Activated CD4-positive, alpha-beta T cell treated with anti-CD3 and anti-CD28 coated beads for 36 hours (primary cell): ENCODE results near the gene CASK. TPM values are rescaled to one million over a fixed set of nuclear protein-coding genes. Genes with fewer than 3 reads are reported as not detected.
"Not testable (repeated sequence)": the region's sequence is repeated elsewhere in the genome, so short reads cannot be mapped to it uniquely, and the experiment has no call there.

ENCODE experiments used
- ATAC-seq: fragments of 200-7000 bp; cut with Tn5 transposase; one replicate; pipeline ENCODE4 v1.10.0; 2021; ENCODE audit warnings: mild to moderate bottlenecking, moderate library complexity
- CTCF ChIA-PET: fragments of 350-600 bp; sonication (Branson Sonifier 250); formaldehyde crosslinking; loops from one replicate; lab custom pipeline; 2021; ENCODE audit warnings: antibody characterized with exemption; lab: Charles Lee
- POLR2A ChIA-PET: fragments of 350-600 bp; sonication (Branson Sonifier 250); formaldehyde crosslinking; loops from one replicate; lab custom pipeline; 2021; ENCODE audit warnings: antibody characterized with exemption, inconsistent platforms; lab: Charles Lee
- DNase-seq: peaks from one replicate; pipeline ENCODE4 v3.0.0-alpha.2; 2020
- H3K27ac Mint-ChIP-seq: one replicate; pipeline ENCODE4 v1.8.0; 2021; ENCODE audit warnings: mixed read lengths
- H3K27me3 Mint-ChIP-seq: one replicate; pipeline ENCODE4 v1.8.0; 2021; ENCODE audit warnings: mixed read lengths
- H3K36me3 Mint-ChIP-seq: one replicate; pipeline ENCODE4 v1.8.0; 2021; ENCODE audit warnings: low read depth, mixed read lengths
- H3K4me1 Mint-ChIP-seq: one replicate; pipeline ENCODE4 v1.8.0; 2021; ENCODE audit warnings: mixed read lengths
- H3K4me3 Mint-ChIP-seq: one replicate; pipeline ENCODE4 v1.8.0; 2021; ENCODE audit warnings: mild to moderate bottlenecking, moderate library complexity, mixed read lengths
- H3K9me3 Mint-ChIP-seq: one replicate; pipeline ENCODE4 v1.8.0; 2021; ENCODE audit warnings: low read depth, mixed read lengths
- intact Hi-C, 2 experiments: fragments of 100-400 bp; cut with DNase I in 1 of 2; cut with micrococcal nuclease in 1 of 2; formaldehyde crosslinking; loops; one replicate each; pipeline versions ENCODE4 v1.14.2 to v1.15.1; 2022 to 2024; cut with DNase I, micrococcal nuclease
- total RNA-seq, 2 experiments: library from RNA; stranded (reverse); gene quantifications; one replicate each; pipeline ENCODE4 v1.2.3, GENCODE V29; 2021

The CASK gene
- total RNA-seq, 2 experiments from 2014 or later: 14.4 to 15.0 TPM

DNA sequence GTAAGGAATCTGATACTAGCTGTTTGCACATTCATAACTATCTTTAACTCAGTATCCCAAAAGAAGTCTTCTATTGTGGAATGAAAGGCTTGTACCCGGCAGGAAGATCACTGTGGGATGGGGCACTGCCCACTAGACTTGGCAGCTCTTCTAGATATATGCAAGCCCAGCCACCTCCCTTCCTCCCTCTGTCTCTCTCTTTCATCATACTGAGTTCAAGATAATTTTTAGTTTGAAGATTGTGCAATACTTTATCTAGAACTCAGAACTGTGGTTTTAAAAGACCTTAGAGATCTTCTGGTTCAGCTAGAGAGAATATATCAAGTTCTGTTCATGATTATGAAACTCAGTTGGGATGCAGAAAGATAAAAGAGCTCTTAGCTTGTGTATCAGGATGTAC lies 257.1 kb downstream of the CASK start:
- POLR2A ChIA-PET: interaction anchor here (0.6 kb wide), 1 partner anchor 181 kb away, joined by 8 read pairs; no protein-coding TSS in a partner anchor
- peak overlapping the region; percentile 70 for H3K27ac Mint-ChIP-seq
- no peak overlapping the region for H3K4me3 Mint-ChIP-seq
- peaks cover 40% of the 10 kb centered on the region for H3K4me1 Mint-ChIP-seq
- DNase-seq (peak; percentile 13), ATAC-seq (peak; percentile 35)
- CTCF ChIA-PET: interaction anchor here (0.6 to 1.3 kb wide), 3 partner anchors 11 to 94 kb away, joined by 3 read pairs; no protein-coding TSS in a partner anchor
- no peaks in the 10 kb centered on the region for H3K9me3 Mint-ChIP-seq
- H3K36me3 Mint-ChIP-seq: peaks cover 16% of the 10 kb centered on the region
- intact Hi-C loops: loop anchor here (5.0 to 10.0 kb wide), 2 partner anchors 36 to 59 kb away; partner anchors contain the start of gene GPR82 (in 1 of the 2)
- no peaks in the 10 kb centered on the region for H3K27me3 Mint-ChIP-seq

- ChIA-PET CTCF (interaction anchor here (0.6 to 1.3 kb wide), 3 partner anchors 12 to 94 kb away, joined by 3 read pairs; no protein-coding TSS in a partner anchor), POLR2A (interaction anchor here (0.6 kb wide), 1 partner anchor 182 kb away, joined by 8 read pairs; no protein-coding TSS in a partner anchor)
- Mint-ChIP-seq H3K36me3 (peaks cover 16% of the 10 kb centered on the region), H3K9me3 (no peaks in the 10 kb centered on the region), H3K4me3 (no peak overlapping the region), H3K27ac (peak overlapping the region; percentile 65), H3K4me1 (peaks cover 38% of the 10 kb centered on the region), H3K27me3 (no peaks in the 10 kb centered on the region)
- intact Hi-C loops: loop anchor here (5.0 to 10.0 kb wide), 2 partner anchors 37 to 59 kb away; partner anchors contain the start of gene GPR82 (in 1 of the 2)
- ATAC-seq (no peak), DNase-seq (peak; percentile 6)
Observed at GRCh38 chrX:41665686-41666085, 257.7 kb downstream of the CASK start.

GRCh38 chrX:41664908-41665307 lies 258.4 kb downstream of the CASK start:
- Mint-ChIP-seq H3K27ac (peak overlapping the region; percentile 37), H3K27me3 (no peaks in the 10 kb centered on the region), H3K4me3 (no peak overlapping the region), H3K4me1 (peaks cover 37% of the 10 kb centered on the region), H3K36me3 (peaks cover 18% of the 10 kb centered on the region), H3K9me3 (no peaks in the 10 kb centered on the region)
- intact Hi-C loops: loop anchor here (5.0 to 10.0 kb wide), 2 partner anchors 37 to 60 kb away; partner anchors contain the start of gene GPR82 (in 1 of the 2)
- no peak for DNase-seq
- peak; percentile 52 for ATAC-seq
- POLR2A ChIA-PET: no interaction called here
- CTCF ChIA-PET: no interaction called here

DNA sequence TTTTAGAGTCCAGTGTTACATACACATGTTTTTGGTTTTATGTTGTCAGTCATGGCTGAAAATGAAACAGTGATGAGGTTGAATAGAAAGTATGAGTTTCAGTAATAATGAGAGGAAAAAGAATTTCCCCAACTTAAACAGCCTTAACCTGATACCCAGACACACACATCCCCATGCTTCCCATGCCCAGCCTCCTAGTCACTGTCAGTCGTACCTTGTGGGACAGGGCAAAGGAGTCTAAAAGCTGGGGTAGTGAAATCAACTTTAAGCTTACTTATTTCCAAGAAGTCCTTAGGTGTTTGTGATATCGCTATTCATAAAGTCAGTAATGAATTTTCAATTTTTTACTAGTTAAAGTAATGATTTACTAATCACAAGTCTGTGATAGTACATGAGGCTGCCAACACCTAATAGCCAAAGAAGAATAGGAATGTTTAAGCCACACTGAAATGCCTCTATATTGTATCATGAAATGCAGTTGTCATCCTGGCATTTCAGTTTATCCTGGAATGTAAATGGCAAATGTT lies 258.9 kb downstream of the CASK start:
- no peaks in the 10 kb centered on the region for H3K27me3 Mint-ChIP-seq
- peak; percentile 75 for ATAC-seq
- no peaks in the 10 kb centered on the region for H3K9me3 Mint-ChIP-seq
- H3K4me3 Mint-ChIP-seq: no peak overlapping the region
- intact Hi-C loops: loop anchor here in 1 of 2 experiments (10.0 kb wide), 1 partner anchor 60 kb away; the partner anchor contains the start of gene GPR82
- H3K36me3 Mint-ChIP-seq: peaks cover 18% of the 10 kb centered on the region
- peaks cover 35% of the 10 kb centered on the region for H3K4me1 Mint-ChIP-seq
- ChIA-PET CTCF (no interaction called here), POLR2A (no interaction called here)
- peak; percentile 28 for DNase-seq
- no peak overlapping the region for H3K27ac Mint-ChIP-seq

DNA sequence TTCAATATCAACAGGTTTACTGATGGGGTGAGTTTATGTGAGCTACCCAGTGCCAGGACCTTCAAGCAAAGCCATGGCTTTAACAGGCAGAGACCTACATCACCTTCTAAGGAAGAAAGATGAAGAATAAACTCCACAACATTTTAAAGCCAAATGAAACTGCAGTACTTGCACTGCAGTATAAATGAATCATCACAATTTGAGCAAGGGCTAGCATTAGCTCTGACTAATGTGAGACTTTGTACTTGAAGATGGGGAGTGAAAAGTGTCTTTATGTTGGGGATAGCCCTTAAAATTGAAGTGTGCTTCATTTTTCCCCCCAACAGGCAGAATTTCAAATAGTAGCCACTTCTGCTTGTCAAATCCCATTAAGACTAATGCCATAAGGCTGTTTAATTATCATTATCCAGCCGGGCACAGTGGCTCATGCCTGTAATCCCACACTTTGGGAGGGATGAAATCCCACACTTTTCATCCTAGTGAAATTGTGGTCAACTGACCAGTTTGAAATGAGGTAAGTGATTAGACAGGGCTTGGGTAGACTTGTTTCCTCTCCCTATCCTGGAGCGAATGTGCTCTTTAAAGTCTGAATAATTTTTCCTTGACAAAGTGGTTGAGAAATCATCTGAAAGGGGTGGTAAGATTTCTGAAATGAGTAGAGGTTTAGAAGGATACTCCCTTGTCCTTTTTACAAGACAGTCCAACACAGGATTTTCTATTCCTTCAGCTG lies 261.8 kb downstream of the CASK start:
- H3K27ac Mint-ChIP-seq: no peak overlapping the region
- ATAC-seq: peak; percentile 52
- peaks cover 29% of the 10 kb centered on the region for H3K36me3 Mint-ChIP-seq
- CTCF ChIA-PET: interaction anchor here (0.7 kb wide), 1 partner anchor 22 kb away, joined by 3 read pairs; no protein-coding TSS in a partner anchor
- no peak overlapping the region for H3K4me3 Mint-ChIP-seq
- H3K9me3 Mint-ChIP-seq: no peaks in the 10 kb centered on the region
- POLR2A ChIA-PET: no interaction called here
- no peak for DNase-seq
- H3K27me3 Mint-ChIP-seq: no peaks in the 10 kb centered on the region
- intact Hi-C loops: loop anchor here in 1 of 2 experiments (10.0 kb wide), 1 partner anchor 63 kb away; the partner anchor contains the start of gene GPR82
- H3K4me1 Mint-ChIP-seq: peaks cover 25% of the 10 kb centered on the region

- Mint-ChIP-seq H3K9me3 (no peaks in the 10 kb centered on the region), H3K4me3 (no peak overlapping the region), H3K27me3 (no peaks in the 10 kb centered on the region), H3K27ac (no peak overlapping the region), H3K36me3 (peaks cover 55% of the 10 kb centered on the region), H3K4me1 (no peaks in the 10 kb centered on the region)
- CTCF ChIA-PET: no interaction called here
- intact Hi-C loops: no loop called here
- no peak for ATAC-seq
- POLR2A ChIA-PET: no interaction called here
- no peak for DNase-seq
Observed at GRCh38 chrX:41655631-41656030, 267.7 kb downstream of the CASK start.

DNA sequence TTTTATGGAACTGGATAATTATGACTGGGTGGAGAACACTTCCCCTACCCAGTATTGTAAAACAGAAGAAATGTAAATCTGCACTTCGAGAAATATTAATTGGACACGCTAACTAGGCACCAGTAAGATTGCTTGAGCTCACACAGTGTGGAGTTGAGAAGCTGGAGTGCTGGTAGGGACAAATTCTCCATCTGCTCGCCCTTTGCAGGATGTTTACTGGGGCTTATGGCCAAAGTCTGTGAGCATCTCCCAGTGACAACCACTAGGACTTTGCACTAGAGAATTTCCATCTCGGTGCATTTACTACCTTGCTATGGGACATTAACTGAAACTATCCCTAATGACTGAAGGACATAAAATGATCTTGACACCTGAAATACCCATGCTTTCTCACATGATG lies 268.3 kb downstream of the CASK start:
- H3K4me1 Mint-ChIP-seq: no peaks in the 10 kb centered on the region
- CTCF ChIA-PET: no interaction called here
- ATAC-seq: no peak

GRCh38 chrX:41653125-41653524 lies 270.2 kb downstream of the CASK start:
- no peaks in the 10 kb centered on the region for H3K27me3 Mint-ChIP-seq
- ChIA-PET POLR2A (no interaction called here), CTCF (interaction anchor here (0.7 kb wide), 1 partner anchor 1615 kb away, joined by 3 read pairs; no protein-coding TSS in a partner anchor)
- peaks cover 5% of the 10 kb centered on the region for H3K9me3 Mint-ChIP-seq
- intact Hi-C loops: no loop called here
- H3K36me3 Mint-ChIP-seq: peaks cover 57% of the 10 kb centered on the region
- ATAC-seq: no peak
- no peaks in the 10 kb centered on the region for H3K4me1 Mint-ChIP-seq
- H3K27ac Mint-ChIP-seq: no peak overlapping the region
- no peak overlapping the region for H3K4me3 Mint-ChIP-seq
- no peak for DNase-seq

More for the DNA sequence above, 268.3 kb downstream of the CASK start:
- POLR2A ChIA-PET: no interaction called here
- no peak for DNase-seq
- H3K27ac Mint-ChIP-seq: no peak overlapping the region
- intact Hi-C loops: no loop called here
- no peaks in the 10 kb centered on the region for H3K27me3 Mint-ChIP-seq
- H3K4me3 Mint-ChIP-seq: no peak overlapping the region
- no peaks in the 10 kb centered on the region for H3K9me3 Mint-ChIP-seq
- H3K36me3 Mint-ChIP-seq: peaks cover 56% of the 10 kb centered on the region

DNA sequence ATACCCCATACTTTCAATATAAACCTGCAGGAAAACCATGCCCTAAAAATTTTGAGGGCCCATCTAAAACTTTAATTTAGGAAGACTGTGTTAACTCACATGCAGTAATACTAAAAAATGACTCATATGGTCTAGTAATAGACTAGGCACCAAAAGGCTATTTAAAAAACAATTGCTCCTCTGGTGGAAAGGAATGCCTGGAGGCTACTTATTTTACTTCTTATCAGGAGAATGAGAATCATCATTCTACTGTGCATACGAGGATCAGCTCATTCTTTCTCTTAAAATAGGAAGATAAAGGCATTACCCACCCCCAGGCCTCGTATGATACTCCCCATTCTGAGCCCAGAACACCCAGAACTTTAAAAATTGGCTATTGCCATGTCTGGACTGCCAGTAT lies 277.2 kb downstream of the CASK start:
- ATAC-seq, POLR2A ChIA-PET, H3K4me1 Mint-ChIP-seq, intact Hi-C loops, H3K27ac Mint-ChIP-seq, H3K4me3 Mint-ChIP-seq, H3K27me3 Mint-ChIP-seq, CTCF ChIA-PET, DNase-seq, H3K9me3 Mint-ChIP-seq: not testable (repeated sequence)
- H3K36me3 Mint-ChIP-seq: peaks cover 33% of the 10 kb centered on the region

- POLR2A ChIA-PET: no interaction called here
- ATAC-seq: no peak
- no peak overlapping the region for H3K27ac Mint-ChIP-seq
Observed at GRCh38 chrX:41634284-41634683, 289.1 kb downstream of the CASK start.

DNA sequence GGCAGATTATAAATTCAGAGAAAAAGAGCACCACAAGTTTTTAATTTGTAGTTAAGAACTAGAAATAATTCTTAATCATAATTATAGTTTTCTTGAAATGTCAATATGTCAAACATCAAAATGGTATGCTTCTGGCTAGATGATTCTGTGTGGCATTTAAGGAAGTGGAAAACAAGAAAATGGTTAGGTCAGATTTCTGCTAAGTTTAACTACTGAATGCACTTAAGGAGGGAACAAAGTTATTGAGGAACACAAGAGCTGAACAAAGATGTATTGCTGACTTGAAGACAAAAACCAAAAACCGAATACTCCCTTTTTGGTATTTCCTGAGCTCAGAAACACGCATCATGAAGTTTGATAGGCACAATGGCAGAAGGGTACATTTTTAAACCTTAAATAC lies 293.3 kb downstream of the CASK start:
- H3K4me1 Mint-ChIP-seq: no peaks in the 10 kb centered on the region
- ChIA-PET CTCF (no interaction called here), POLR2A (no interaction called here)
- H3K27ac Mint-ChIP-seq: no peak overlapping the region
- no peak for ATAC-seq
- no peaks in the 10 kb centered on the region for H3K27me3 Mint-ChIP-seq
- H3K36me3 Mint-ChIP-seq: peaks cover 6% of the 10 kb centered on the region
- H3K4me3 Mint-ChIP-seq: no peak overlapping the region
- no peak for DNase-seq
- no peaks in the 10 kb centered on the region for H3K9me3 Mint-ChIP-seq
- intact Hi-C loops: no loop called here

More at GRCh38 chrX:41634284-41634683, 289.1 kb downstream of the CASK start:
- Mint-ChIP-seq H3K4me3 (no peak overlapping the region), H3K36me3 (peaks cover 6% of the 10 kb centered on the region), H3K4me1 (no peaks in the 10 kb centered on the region), H3K9me3 (no peaks in the 10 kb centered on the region), H3K27me3 (no peaks in the 10 kb centered on the region)
- CTCF ChIA-PET: no interaction called here
- DNase-seq: no peak
- intact Hi-C loops: no loop called here
